Myocyte (in vitro differentiated cells): ENCODE results near the gene MRPS21. TPM values are rescaled to one million over a fixed set of nuclear protein-coding genes. Genes with fewer than 3 reads are reported as not detected.

Experiments used
- DNase-seq: peaks from one replicate; pipeline ENCODE4 v3.0.0-alpha.2; 2012; ENCODE audit warnings: low read depth
- polyA plus RNA-seq: library from polyadenylated mRNA; unstranded; fragments of >200 nt; gene quantifications from one replicate; pipeline ENCODE4 v1.2.1, GENCODE V29; 2012; ENCODE audit warnings: missing spikeins
- total RNA-seq: library from RNA; depleted of rRNA; stranded (reverse); fragments of >200 nt; gene quantifications from 2 replicates; pipeline ENCODE4 v1.2.3, GENCODE V29; 2014

Gene MRPS21
- total RNA-seq: 50.8 and 56.9 TPM in 2 replicates
- 89.7 TPM for polyA plus RNA-seq

- DNase-seq: peak; percentile 95
Measured at GRCh38 chr1:150293433-150294253, at the start of gene MRPS21. TSS of gene MRPS21 (plus strand) at chr1:150293861. CDS start at chr1:150294367, 506 bp downstream.

GRCh38 chr1:150249936-150250335 lies 43.7 kb upstream of the MRPS21 start:
- DNase-seq: no peak

GRCh38 chr1:150256198-150256553 lies 37.5 kb upstream of the MRPS21 start:
- DNase-seq: no peak

- DNase-seq: no peak
Measured at GRCh38 chr1:150256554-150257341, 36.9 kb upstream of the MRPS21 start.

GRCh38 chr1:150257624-150258585 lies 35.8 kb upstream of the MRPS21 start, which contains the start of gene CA14:
TSS of gene CA14 (plus strand) at chr1:150257774. CDS start at chr1:150258129, 355 bp downstream.
- no peak for DNase-seq

GRCh38 chr1:150259217-150259616 lies 34.4 kb upstream of the MRPS21 start:
- DNase-seq: no peak

- peak; percentile 22 for DNase-seq
Measured at GRCh38 chr1:150259758-150260669, 33.6 kb upstream of the MRPS21 start.

- DNase-seq: no peak
Measured at GRCh38 chr1:150261367-150261766, 32.3 kb upstream of the MRPS21 start.

GRCh38 chr1:150262388-150263320 lies 31.0 kb upstream of the MRPS21 start:
- DNase-seq: no peak

- no peak for DNase-seq
Measured at GRCh38 chr1:150263549-150263948, 30.1 kb upstream of the MRPS21 start.

- no peak for DNase-seq
Measured at GRCh38 chr1:150267896-150268295, 25.8 kb upstream of the MRPS21 start.

- no peak for DNase-seq
Measured at GRCh38 chr1:150268340-150268704, 25.3 kb upstream of the MRPS21 start.

GRCh38 chr1:150268705-150269403 lies 24.8 kb upstream of the MRPS21 start, which contains the start of gene APH1A:
TSS of gene APH1A (minus strand) at chr1:150269016. CDS start at chr1:150268810, 206 bp downstream.
- peak; percentile 98 for DNase-seq

GRCh38 chr1:150269451-150269850 lies 24.2 kb upstream of the MRPS21 start:
- DNase-seq: no peak

GRCh38 chr1:150271291-150271959 lies 22.2 kb upstream of the MRPS21 start:
- no peak for DNase-seq

- no peak for DNase-seq
Measured at GRCh38 chr1:150273311-150273710, 20.4 kb upstream of the MRPS21 start.

- DNase-seq: no peak
Measured at GRCh38 chr1:150280138-150280707, 13.4 kb upstream of the MRPS21 start.
